ENCODE measurements around the gene EID1. TPM values are rescaled to one million over a fixed set of nuclear protein-coding genes. Genes with fewer than 3 reads are reported as not detected.

Gene EID1
- total RNA-seq, 1 donor from 2014 or later: 233 TPM

DNA sequence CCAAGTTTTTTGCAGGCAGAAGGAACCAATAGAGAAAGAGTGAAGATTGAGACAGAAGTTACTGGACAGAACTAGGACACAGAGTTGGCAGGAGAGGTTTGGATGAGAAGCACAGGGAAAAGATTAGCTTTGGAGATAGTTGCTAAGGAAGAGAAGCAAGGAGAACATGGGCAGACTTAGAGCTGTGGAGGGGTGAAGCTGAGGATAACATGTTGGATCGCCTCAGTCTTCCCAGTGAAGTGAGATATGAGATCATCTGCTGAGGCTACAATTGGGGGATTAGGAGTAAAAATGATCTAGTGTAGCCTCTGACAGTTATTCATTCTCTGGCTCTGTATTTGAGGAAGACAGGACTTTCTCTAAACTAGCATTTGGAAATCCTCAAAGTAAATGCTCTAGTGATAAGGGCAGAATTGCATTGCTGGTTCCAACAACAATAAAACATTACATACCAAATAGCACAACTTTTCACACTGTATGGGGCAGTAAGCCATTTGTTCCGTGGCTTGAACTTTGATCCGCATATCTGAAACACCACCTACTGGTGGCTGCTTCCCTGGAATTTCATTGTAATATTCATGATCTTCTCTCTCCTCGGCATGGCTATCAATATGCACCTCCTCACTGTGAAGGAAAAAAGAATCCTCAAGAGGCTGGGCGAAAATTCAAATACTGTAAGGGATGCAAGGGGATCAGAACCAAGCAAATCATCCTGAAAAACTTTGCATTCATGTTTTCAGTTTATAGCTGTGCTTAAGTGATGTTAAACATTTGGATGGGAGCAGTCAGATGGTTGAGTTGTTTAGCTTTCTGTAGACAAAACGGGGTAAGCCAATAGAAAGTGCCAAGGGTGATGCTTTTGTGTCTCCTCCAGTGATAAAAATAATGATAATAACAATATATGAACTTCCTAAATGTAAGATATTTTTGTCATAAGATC, 22.2 kb upstream of the EID1 start:
- Histone ChIP-seq H3K4me3 (ENCODE audit: low read depth, low read length) (no peak overlapping the region), H3K27me3 (ENCODE audit: control insufficient read depth, insufficient read depth, low read length) (no peaks in the 10 kb centered on the region), H3K36me3 (ENCODE audit: control insufficient read depth, insufficient read depth, low read length) (no peaks in the 10 kb centered on the region)
- peak; percentile 36 for DNase-seq (ENCODE audit: low read depth)
- no peak for FAIRE-seq
- TF ChIP-seq CTCF (IDR thresholded peaks at IDR 0.05; ENCODE audit: insufficient read depth, low read length, severe bottlenecking): peak; percentile 59

- no peaks in the 10 kb centered on the region for H3K36me3 ChIP-seq (ENCODE audit: control insufficient read depth, insufficient read depth, low read length)
Observed at GRCh38 chr15:48856942-48857341, 21.0 kb upstream of the EID1 start.

GRCh38 chr15:48858401-48858800, 19.5 kb upstream of the EID1 start:
- H3K27me3 ChIP-seq (ENCODE audit: control insufficient read depth, insufficient read depth, low read length): no peaks in the 10 kb centered on the region
- no peaks in the 10 kb centered on the region for H3K36me3 ChIP-seq (ENCODE audit: control insufficient read depth, insufficient read depth, low read length)
- DNase-seq (ENCODE audit: low read depth) (peak; percentile 61), FAIRE-seq (no peak)
- no peak for TF ChIP-seq CTCF (IDR thresholded peaks at IDR 0.05; ENCODE audit: insufficient read depth, low read length, severe bottlenecking)
- no peak overlapping the region for H3K4me3 ChIP-seq (ENCODE audit: low read depth, low read length)

More at GRCh38 chr15:48856942-48857341, 21.0 kb upstream of the EID1 start:
- H3K4me3 ChIP-seq (ENCODE audit: low read depth, low read length): no peak overlapping the region
- no peak for FAIRE-seq
- DNase-seq (ENCODE audit: low read depth): no peak
- no peaks in the 10 kb centered on the region for H3K27me3 ChIP-seq (ENCODE audit: control insufficient read depth, insufficient read depth, low read length)
- no peak for TF ChIP-seq CTCF (IDR thresholded peaks at IDR 0.05; ENCODE audit: insufficient read depth, low read length, severe bottlenecking)

- DNase-seq (ENCODE audit: low read depth) (no peak), FAIRE-seq (no peak)
- Histone ChIP-seq H3K4me3 (ENCODE audit: low read depth, low read length) (no peak overlapping the region), H3K27me3 (ENCODE audit: control insufficient read depth, insufficient read depth, low read length) (no peaks in the 10 kb centered on the region), H3K36me3 (ENCODE audit: control insufficient read depth, insufficient read depth, low read length) (no peaks in the 10 kb centered on the region)
- TF ChIP-seq CTCF (IDR thresholded peaks at IDR 0.05; ENCODE audit: insufficient read depth, low read length, severe bottlenecking): no peak
Observed at GRCh38 chr15:48859426-48859825, 18.5 kb upstream of the EID1 start.

GRCh38 chr15:48861813-48862431, 16.0 kb upstream of the EID1 start:
- FAIRE-seq (no peak), DNase-seq (ENCODE audit: low read depth) (peak; percentile 66)
- TF ChIP-seq CTCF (IDR thresholded peaks at IDR 0.05; ENCODE audit: insufficient read depth, low read length, severe bottlenecking): peak; percentile 54
- Histone ChIP-seq H3K27me3 (ENCODE audit: control insufficient read depth, insufficient read depth, low read length) (no peaks in the 10 kb centered on the region), H3K36me3 (ENCODE audit: control insufficient read depth, insufficient read depth, low read length) (no peaks in the 10 kb centered on the region), H3K4me3 (ENCODE audit: low read depth, low read length) (no peak overlapping the region)
